NCI-H524 (cell line): ENCODE measurements around the gene PATE2.

Experiments used
- DNase-seq, 2 experiments: peaks; one replicate each; lab custom pipeline; 2025; lab: John Stamatoyannopoulos, UW

Gene PATE2

GRCh38 chr11:125778728-125779127, at the start of gene PATE2:
Gene PATE2 (minus strand): TSS chr11:125778828. CDS start chr11:125778773, 55 bp downstream.
- no peak for DNase-seq

GRCh38 chr11:125807909-125808308, 29.3 kb upstream of the PATE2 start:
- no peak for DNase-seq

GRCh38 chr11:125802387-125802786, 23.8 kb upstream of the PATE2 start:
- no peak for DNase-seq

- DNase-seq: no peak
Measured at GRCh38 chr11:125799808-125800207, 21.2 kb upstream of the PATE2 start.

GRCh38 chr11:125797641-125798040, 19.0 kb upstream of the PATE2 start:
- DNase-seq: no peak

GRCh38 chr11:125790825-125791224, 12.2 kb upstream of the PATE2 start:
- DNase-seq: no peak

GRCh38 chr11:125787827-125788226, 9.2 kb upstream of the PATE2 start, which contains the start of gene PATE3:
Gene PATE3 (plus strand): TSS chr11:125788127. CDS start chr11:125788152, 25 bp downstream.
- no peak for DNase-seq

- DNase-seq: no peak
Measured at GRCh38 chr11:125784678-125785077, 6.0 kb upstream of the PATE2 start.

GRCh38 chr11:125777309-125777708, 1.3 kb downstream of the PATE2 start:
- no peak for DNase-seq

- no peak for DNase-seq
Measured at GRCh38 chr11:125773516-125773915, 5.1 kb downstream of the PATE2 start.

- no peak for DNase-seq
Measured at GRCh38 chr11:125772834-125773505, 5.7 kb downstream of the PATE2 start.

GRCh38 chr11:125770583-125770982, 8.0 kb downstream of the PATE2 start:
- no peak for DNase-seq

- DNase-seq: no peak
Measured at GRCh38 chr11:125768336-125769046, 10.1 kb downstream of the PATE2 start.

GRCh38 chr11:125766251-125766650, 12.4 kb downstream of the PATE2 start:
- DNase-seq: no peak

GRCh38 chr11:125763483-125763882, 15.1 kb downstream of the PATE2 start:
- DNase-seq: no peak

- no peak for DNase-seq
Measured at GRCh38 chr11:125762445-125762844, 16.2 kb downstream of the PATE2 start.

GRCh38 chr11:125756050-125756449, 22.6 kb downstream of the PATE2 start:
- no peak for DNase-seq

GRCh38 chr11:125750629-125751028, 28.0 kb downstream of the PATE2 start:
- no peak for DNase-seq

- DNase-seq: no peak
Measured at GRCh38 chr11:125745979-125746378, 32.6 kb downstream of the PATE2 start, which contains the start of gene PATE1. Gene PATE1 (plus strand): TSS chr11:125746279. CDS start chr11:125746305, 26 bp downstream.

GRCh38 chr11:125743681-125744080, 34.9 kb downstream of the PATE2 start:
- no peak for DNase-seq

GRCh38 chr11:125740617-125741016, 38.0 kb downstream of the PATE2 start:
- DNase-seq: no peak

GRCh38 chr11:125728969-125729368, 49.7 kb downstream of the PATE2 start:
- no peak for DNase-seq
